IMR-90 (cell line): ENCODE data around the gene TBC1D30. TPM values are rescaled to one million over a fixed set of nuclear protein-coding genes. Genes with fewer than 3 reads are reported as not detected.

Experiments used
- ATAC-seq: fragments of 200-7000 bp; cut with Tn5 transposase; 2 replicates; pipeline ENCODE4 v1.9.1; 2020; ENCODE audit warnings: low read depth, mild to moderate bottlenecking, moderate library complexity
- BruUV-seq: library from RNA; stranded (reverse); fragments of 400-500 nt; replicated peaks from 2 replicates; lab custom pipeline; 2021; lab: Mats Ljungman, UMichigan
- CTCF ChIA-PET: fragments of 300-600 bp; formaldehyde crosslinking; extraction: SDS; loops from one replicate; lab custom pipeline; 2021; ENCODE audit warnings: antibody characterized with exemption; lab: Yijun Ruan, JAX
- POLR2A ChIA-PET: fragments of 300-600 bp; sonication (Branson Sonifier 250); formaldehyde crosslinking; loops from one replicate; lab custom pipeline; 2022; ENCODE audit warnings: antibody characterized with exemption; ENCODE audit not compliant: unreplicated experiment; lab: Charles Lee
- DNase-seq: peaks from one replicate; pipeline ENCODE4 v3.0.0; 2013
- H2AFZ ChIP-seq: replicated peaks from 2 replicates; pipeline ENCODE3; 2013; ENCODE audit warnings: low read length, mild to moderate bottlenecking; ENCODE audit not compliant: poor library complexity
- H2AK5ac ChIP-seq: 2 replicates; pipeline ENCODE4 v1.6.1; 2013; ENCODE audit warnings: low read depth, low read length, inconsistent platforms
- H2AK9ac ChIP-seq: replicated peaks from 2 replicates; pipeline ENCODE3; 2013; ENCODE audit warnings: mild to moderate bottlenecking, low read depth, low read length, moderate library complexity; ENCODE audit not compliant: poor library complexity
- H2BK120ac ChIP-seq: 2 replicates; pipeline ENCODE4 v1.6.1; 2013; ENCODE audit warnings: low read depth, low read length, inconsistent platforms
- H2BK15ac ChIP-seq: 3 replicates; pipeline ENCODE4 v1.6.1; 2013; ENCODE audit warnings: low read depth, low read length, inconsistent platforms
- H2BK20ac ChIP-seq: 2 replicates; pipeline ENCODE4 v1.6.1; 2013; ENCODE audit warnings: low read depth, mild to moderate bottlenecking, inconsistent platforms, low read length, moderate library complexity
- H2BK5ac ChIP-seq: 2 replicates; pipeline ENCODE4 v1.6.1; 2013; ENCODE audit warnings: mild to moderate bottlenecking, low read depth, low read length, inconsistent platforms; ENCODE audit not compliant: poor library complexity, severe bottlenecking
- H3K14ac ChIP-seq: replicated peaks from 2 replicates; pipeline ENCODE4 v1.6.1; 2013; ENCODE audit warnings: low read depth, low read length, inconsistent platforms
- H3K18ac ChIP-seq: 2 replicates; pipeline ENCODE4 v1.6.1; 2013; ENCODE audit warnings: low read depth, low read length, control low read depth
- H3K23ac ChIP-seq: 2 replicates; pipeline ENCODE4 v1.6.1; 2013; ENCODE audit warnings: low read depth, low read length, inconsistent platforms
- H3K27ac ChIP-seq: 2 replicates; pipeline ENCODE4 v1.5.1; 2013; ENCODE audit warnings: mild to moderate bottlenecking, control low read depth, low read length; ENCODE audit not compliant: insufficient read depth
- H3K27me3 ChIP-seq: 2 replicates; pipeline ENCODE4 v1.6.1; 2013; ENCODE audit warnings: low read length; ENCODE audit not compliant: control insufficient read depth, insufficient read depth
- H3K36me3 ChIP-seq: 2 replicates; pipeline ENCODE4 v1.6.1; 2013; ENCODE audit warnings: low read length, mixed read lengths; ENCODE audit not compliant: control insufficient read depth, insufficient read depth
- H3K4ac ChIP-seq: 2 replicates; pipeline ENCODE4 v1.6.1; 2013; ENCODE audit warnings: low read depth, low read length, inconsistent platforms
- H3K4me1 ChIP-seq: 2 replicates; pipeline ENCODE4 v1.6.1; 2013; ENCODE audit warnings: low read length, mixed read lengths; ENCODE audit not compliant: control insufficient read depth, insufficient read depth
- H3K4me2 ChIP-seq: 2 replicates; pipeline ENCODE4 v1.6.1; 2013; ENCODE audit warnings: low read depth, mild to moderate bottlenecking, control low read depth, low read length, moderate library complexity
- H3K4me3 ChIP-seq: 2 replicates; pipeline ENCODE4 v1.5.1; 2013; ENCODE audit warnings: low read depth, mild to moderate bottlenecking, control low read depth, low read length, moderate library complexity; ENCODE audit not compliant: insufficient read depth
- H3K56ac ChIP-seq: 2 replicates; pipeline ENCODE4 v1.6.1; 2013; ENCODE audit warnings: low read length, inconsistent platforms; ENCODE audit not compliant: insufficient read depth; ENCODE audit errors: extremely low read depth
- H3K79me1 ChIP-seq, 2 experiments: 2 replicates each; pipeline ENCODE4 v1.6.1; 2013; ENCODE audit warnings: low read length in 2 of 2, inconsistent platforms in 1 of 2, low read depth in 1 of 2
- H3K9ac ChIP-seq: 2 replicates; pipeline ENCODE4 v1.6.1; 2013; ENCODE audit warnings: low read depth, low read length, control low read depth
- H3K9me1 ChIP-seq: 2 replicates; pipeline ENCODE4 v1.6.1; 2013; ENCODE audit warnings: low read length, inconsistent platforms; ENCODE audit not compliant: insufficient read depth
- H3K9me3 ChIP-seq: 2 replicates; pipeline ENCODE4 v1.6.1; 2013; ENCODE audit warnings: low read length; ENCODE audit not compliant: control insufficient read depth, insufficient read depth
- H4K20me1 ChIP-seq: 2 replicates; pipeline ENCODE4 v1.6.1; 2013; ENCODE audit warnings: low read length, inconsistent platforms; ENCODE audit not compliant: insufficient read depth
- H4K5ac ChIP-seq: 2 replicates; pipeline ENCODE4 v1.6.1; 2013; ENCODE audit warnings: mild to moderate bottlenecking, low read depth, low read length, control low read depth
- H4K8ac ChIP-seq, 2 experiments: 2 replicates each; pipeline ENCODE4 v1.6.1; 2013; ENCODE audit warnings: low read depth in 2 of 2, low read length in 2 of 2, control low read depth in 1 of 2, inconsistent platforms in 1 of 2
- H4K91ac ChIP-seq: 2 replicates; pipeline ENCODE4 v1.6.1; 2013; ENCODE audit warnings: low read depth, low read length, inconsistent platforms; ENCODE audit not compliant: insufficient read depth
- BHLHE40 ChIP-seq: fragments of 150-350 bp; IDR thresholded peaks from 2 replicates; pipeline ENCODE4 v1.6.1; 2016; ENCODE audit warnings: mild to moderate bottlenecking, low read depth, low read length
- CEBPB ChIP-seq: IDR thresholded peaks from 2 replicates; pipeline ENCODE4 v1.6.1; 2012; ENCODE audit warnings: low read depth, low read length, improper control_type of control experiment
- CHD1 ChIP-seq: IDR thresholded peaks from 2 replicates; pipeline ENCODE4 v1.6.1; 2012; ENCODE audit warnings: low read depth, low read length, improper control_type of control experiment
- FOS ChIP-seq: fragments of 150-350 bp; IDR thresholded peaks from 2 replicates; pipeline ENCODE4 v1.6.1; 2016; ENCODE audit warnings: low read depth, low read length
- MXI1 ChIP-seq: IDR thresholded peaks from 2 replicates; pipeline ENCODE4 v1.6.1; 2012; ENCODE audit warnings: low read depth, mild to moderate bottlenecking, low read length, moderate library complexity, borderline replicate concordance
- RAD21 ChIP-seq: IDR thresholded peaks from 2 replicates; pipeline ENCODE4 v1.6.1; 2012; ENCODE audit warnings: low read length, improper control_type of control experiment
- WGBS, 2 experiments: methylation state at CpG; one replicate each; pipeline versions ENCODE4 v1.1.5 to v1.1.7; 2013; ENCODE audit warnings: missing lambda C conversion rate in 2 of 2; ENCODE audit not compliant: insufficient read length in 1 of 2; ENCODE audit errors: extremely low coverage in 2 of 2; 5-methylcytosine and 5-hydroxymethylcytosine counted together
- dilution Hi-C: fragments of 300-500 bp; cut with HindIII; formaldehyde crosslinking; loops from one replicate; pipeline ENCODE4 v1.14.3; 2018; ENCODE audit warnings: low sequenced_read_pairs; ENCODE audit not compliant: unreplicated experiment
- in situ Hi-C: fragments of 300-500 bp; cut with MboI; formaldehyde crosslinking; loops from 3 replicates; pipeline ENCODE4 v1.14.3; 2019; ENCODE audit warnings: low sequenced_read_pairs, inconsistent platforms, mixed read lengths
- intact Hi-C: fragments of 100-400 bp; cut with micrococcal nuclease; formaldehyde crosslinking; loops from 2 replicates; pipeline ENCODE4 v1.10.0; 2022
- polyA plus RNA-seq, 3 experiments: library from polyadenylated mRNA; depleted of rRNA; stranded (reverse); fragments of >200 nt; gene quantifications; 2 replicates each; pipeline ENCODE4 v1.2.3, GENCODE V29; 2012; ENCODE audit warnings: low replicate concordance in 1 of 3
- total RNA-seq: library from RNA; depleted of rRNA; stranded (reverse); fragments of >200 nt; gene quantifications from 2 replicates; pipeline ENCODE4 v1.2.3, GENCODE V29; 2012
- TF ChIP-seq, protein P1 (sequence below): conservative IDR thresholded peaks from 2 replicates; pipeline ENCODE4 v1.5.1; 2012; ENCODE audit warnings: mild to moderate bottlenecking, low read depth, low read length, improper control_type of control experiment

The TBC1D30 gene
- total and polyA plus RNA-seq, 2 of the 4 experiments (the other 2 are of a cell fraction) = 0.18 to 0.24 TPM

DNA sequence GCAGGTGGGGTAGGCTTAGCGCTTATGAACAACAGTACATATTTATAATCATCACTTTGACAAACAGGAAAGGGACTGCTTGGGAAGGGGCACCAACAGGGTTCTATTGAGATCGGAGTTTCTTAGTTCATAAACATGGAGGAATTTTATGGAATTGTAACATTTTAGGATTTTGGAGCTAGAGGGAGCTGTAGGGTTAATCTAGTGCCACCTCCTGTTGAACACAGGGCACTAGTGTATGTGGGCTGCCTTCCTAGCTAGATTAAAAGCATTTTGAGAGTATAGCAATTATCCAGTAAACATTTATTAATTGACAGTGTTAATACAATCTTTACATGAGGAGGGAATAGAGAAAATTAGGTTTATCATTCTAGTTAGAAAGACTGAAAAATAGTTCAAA is 23.1 kb upstream of the TBC1D30 start:
- TF ChIP-seq CEBPB (no peak), CHD1 (no peak), RAD21 (no peak), BHLHE40 (no peak), FOS (no peak), MXI1 (no peak)
- TF ChIP-seq, protein P1, sequence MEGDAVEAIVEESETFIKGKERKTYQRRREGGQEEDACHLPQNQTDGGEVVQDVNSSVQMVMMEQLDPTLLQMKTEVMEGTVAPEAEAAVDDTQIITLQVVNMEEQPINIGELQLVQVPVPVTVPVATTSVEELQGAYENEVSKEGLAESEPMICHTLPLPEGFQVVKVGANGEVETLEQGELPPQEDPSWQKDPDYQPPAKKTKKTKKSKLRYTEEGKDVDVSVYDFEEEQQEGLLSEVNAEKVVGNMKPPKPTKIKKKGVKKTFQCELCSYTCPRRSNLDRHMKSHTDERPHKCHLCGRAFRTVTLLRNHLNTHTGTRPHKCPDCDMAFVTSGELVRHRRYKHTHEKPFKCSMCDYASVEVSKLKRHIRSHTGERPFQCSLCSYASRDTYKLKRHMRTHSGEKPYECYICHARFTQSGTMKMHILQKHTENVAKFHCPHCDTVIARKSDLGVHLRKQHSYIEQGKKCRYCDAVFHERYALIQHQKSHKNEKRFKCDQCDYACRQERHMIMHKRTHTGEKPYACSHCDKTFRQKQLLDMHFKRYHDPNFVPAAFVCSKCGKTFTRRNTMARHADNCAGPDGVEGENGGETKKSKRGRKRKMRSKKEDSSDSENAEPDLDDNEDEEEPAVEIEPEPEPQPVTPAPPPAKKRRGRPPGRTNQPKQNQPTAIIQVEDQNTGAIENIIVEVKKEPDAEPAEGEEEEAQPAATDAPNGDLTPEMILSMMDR = peak; percentile 39; the same call in 1 of the 2 replicates
- Histone ChIP-seq H4K5ac (no peak overlapping the region), H3K18ac (no peak overlapping the region), H2AFZ (no peak overlapping the region), H4K91ac (no peak overlapping the region), H3K23ac (no peak overlapping the region), H3K4me2 (no peak overlapping the region), H3K4me3 (no peak overlapping the region), H3K9me3 (no peaks in the 10 kb centered on the region), H2BK20ac (no peak overlapping the region), H2AK5ac (no peak overlapping the region), H4K8ac (no peak overlapping the region), H3K56ac (no peak overlapping the region), H3K9ac (no peak overlapping the region), H3K4ac (no peak overlapping the region), H3K27ac (no peak overlapping the region), H3K79me1 (no peaks in the 10 kb centered on the region), H3K14ac (no peak overlapping the region), H4K20me1 (no peaks in the 10 kb centered on the region), H2BK15ac (no peak overlapping the region), H2BK120ac (no peak overlapping the region), H2BK5ac (no peak overlapping the region), H3K9me1 (no peaks in the 10 kb centered on the region), H3K27me3 (peaks cover 23% of the 10 kb centered on the region), H3K36me3 (no peaks in the 10 kb centered on the region), H3K4me1 (no peaks in the 10 kb centered on the region; the same call in 1 of the 2 replicates), H2AK9ac (no peak overlapping the region)
- in situ Hi-C loops = no loop called here
- BruUV-seq = no TSS peak
- DNase-seq (no peak), ATAC-seq (peak; percentile 38; the same call in 1 of the 2 replicates)
- CTCF ChIA-PET = interaction anchor here (0.8 to 1.7 kb wide), 8 partner anchors 9 to 288 kb away, joined by 3 to 10 read pairs (median 3); partner anchors contain the start of gene GNS
- dilution Hi-C loops = no loop called here
- POLR2A ChIA-PET = no interaction called here
- intact Hi-C loops = loop anchor here (10.0 kb wide), 1 partner anchor 1303 kb away; no protein-coding TSS in a partner anchor
- no CpG with 5 or more reads among the region's 2 CpGs for WGBS, 2 experiments
